Activated CD4-positive, alpha-beta T cell treated with anti-CD3 and anti-CD28 coated beads, Interleukin-2, amount 10 ng/mL, durations not matched to agents 7 days and 5 days (primary cell): ENCODE measurements around the gene INO80. TPM values are rescaled to one million over a fixed set of nuclear protein-coding genes. Genes with fewer than 3 reads are reported as not detected.

Experiments used
- CTCF ChIA-PET: fragments of 350-600 bp; sonication (Branson Sonifier 250); formaldehyde crosslinking; loops from one replicate; lab custom pipeline; 2021; ENCODE audit warnings: antibody characterized with exemption; lab: Charles Lee
- POLR2A ChIA-PET: fragments of 350-600 bp; sonication (Branson Sonifier 250); formaldehyde crosslinking; loops from one replicate; lab custom pipeline; 2021; ENCODE audit warnings: antibody characterized with exemption; lab: Charles Lee
- DNase-seq: peaks from one replicate; pipeline ENCODE4 v3.0.0-alpha.2; 2020
- H3K27ac Mint-ChIP-seq: one replicate; pipeline ENCODE4 v1.8.0; 2021; ENCODE audit warnings: mild to moderate bottlenecking, moderate library complexity, mixed read lengths
- H3K27me3 Mint-ChIP-seq: one replicate; pipeline ENCODE4 v1.8.0; 2021; ENCODE audit warnings: mixed read lengths
- H3K36me3 Mint-ChIP-seq: one replicate; pipeline ENCODE4 v1.8.0; 2021; ENCODE audit warnings: low read depth, mixed read lengths
- H3K4me1 Mint-ChIP-seq: one replicate; pipeline ENCODE4 v1.8.0; 2021; ENCODE audit warnings: mixed read lengths
- H3K4me3 Mint-ChIP-seq: one replicate; pipeline ENCODE4 v1.8.0; 2021; ENCODE audit warnings: mild to moderate bottlenecking, moderate library complexity, mixed read lengths
- H3K9me3 Mint-ChIP-seq: one replicate; pipeline ENCODE4 v1.8.0; 2021; ENCODE audit warnings: mixed read lengths
- total RNA-seq, 2 experiments: library from RNA; stranded (reverse); gene quantifications; one replicate each; pipeline ENCODE4 v1.2.3, GENCODE V29; 2021

Gene INO80
- total RNA-seq, 2 experiments from 2014 or later = 24.5 to 26.2 TPM

DNA sequence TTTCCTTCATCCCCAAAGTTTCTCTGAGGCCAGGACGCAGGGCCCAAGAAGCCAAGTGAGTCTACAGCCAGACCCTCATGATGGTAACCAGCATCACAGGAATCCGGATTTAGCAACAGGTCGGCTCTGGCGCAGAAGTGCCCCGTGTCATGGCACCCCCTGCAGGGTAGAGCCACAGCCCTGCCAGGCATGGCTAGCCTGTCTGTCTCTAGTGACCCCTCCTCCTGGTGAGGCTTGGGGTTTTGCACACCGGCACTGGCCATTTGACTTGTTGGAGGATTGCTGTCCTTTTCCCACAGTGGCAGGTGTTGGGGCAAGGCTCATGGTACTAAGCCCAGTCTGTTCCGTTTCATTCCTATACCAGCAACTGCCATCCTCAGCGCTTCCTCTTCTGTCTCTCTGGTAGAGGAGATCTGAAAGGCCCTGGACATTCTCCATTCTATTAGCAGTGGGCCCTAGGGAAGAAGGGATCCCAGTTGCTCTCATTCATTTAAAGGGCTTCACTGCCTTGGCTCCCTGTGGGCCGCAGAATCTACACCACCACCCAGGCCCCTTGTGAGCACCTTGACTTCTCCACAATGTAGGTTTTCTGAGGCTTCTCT, 172.2 kb downstream of the INO80 start:
- no peak overlapping the region for H3K27ac Mint-ChIP-seq
- ChIA-PET POLR2A (no interaction called here), CTCF (interaction anchor here (3.3 to 5.3 kb wide), 3 partner anchors 10 to 49 kb away, joined by 17 to 59 read pairs (median 33); partner anchors contain the start of genes CHAC1 and VPS18)
- no peak overlapping the region for H3K4me3 Mint-ChIP-seq
- H3K36me3 Mint-ChIP-seq = no peaks in the 10 kb centered on the region
- H3K27me3 Mint-ChIP-seq = no peaks in the 10 kb centered on the region
- peaks cover 51% of the 10 kb centered on the region for H3K4me1 Mint-ChIP-seq
- H3K9me3 Mint-ChIP-seq = no peaks in the 10 kb centered on the region
- DNase-seq = no peak

DNA sequence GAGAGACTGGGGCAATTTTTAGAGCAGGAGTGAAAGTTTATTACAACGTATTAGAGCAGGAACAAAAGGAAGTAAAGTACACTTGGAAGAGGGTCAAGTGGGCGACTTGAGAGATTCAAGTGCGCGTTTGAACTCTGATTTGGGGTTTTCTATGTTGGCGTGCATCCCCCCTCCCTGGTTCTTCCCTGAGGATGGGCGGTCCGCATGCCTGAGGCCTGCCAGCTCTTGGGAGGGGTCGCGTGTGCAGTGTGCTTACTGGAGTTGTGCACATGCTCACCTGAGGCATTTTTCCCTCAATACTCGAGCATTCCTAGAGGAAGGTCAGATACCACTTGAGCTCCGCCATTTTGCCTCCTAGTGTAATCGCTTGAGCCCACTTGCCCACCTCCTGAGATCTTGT, 173.2 kb downstream of the INO80 start:
- Mint-ChIP-seq H3K4me1 (peaks cover 55% of the 10 kb centered on the region), H3K36me3 (no peaks in the 10 kb centered on the region), H3K9me3 (no peaks in the 10 kb centered on the region), H3K4me3 (peak overlapping the region; percentile 77), H3K27ac (peak overlapping the region; percentile 80), H3K27me3 (no peaks in the 10 kb centered on the region)
- ChIA-PET POLR2A (interaction anchor here (1.0 kb wide), 1 partner anchor 10 kb away, joined by 3 read pairs; the partner anchor contains the start of gene CHAC1), CTCF (interaction anchor here (0.6 to 5.3 kb wide), 14 partner anchors 11 to 112 kb away, joined by 3 to 59 read pairs (median 4); partner anchors contain the start of genes CHAC1, DLL4 and VPS18)
- DNase-seq = no peak

GRCh38 chr15:40942337-40942854, 173.7 kb downstream of the INO80 start:
- H3K4me1 Mint-ChIP-seq = peaks cover 55% of the 10 kb centered on the region
- no peak for DNase-seq
- ChIA-PET POLR2A (interaction anchor here (1.0 to 1.3 kb wide), 2 partner anchors 11 to 12 kb away, joined by 3 to 4 read pairs; partner anchors contain the start of gene CHAC1), CTCF (interaction anchor here (0.6 to 5.3 kb wide), 23 partner anchors 11 to 113 kb away, joined by 3 to 59 read pairs (median 6); partner anchors contain the start of genes CHAC1, DLL4 and VPS18)
- no peaks in the 10 kb centered on the region for H3K9me3 Mint-ChIP-seq
- no peaks in the 10 kb centered on the region for H3K36me3 Mint-ChIP-seq
- peak overlapping the region; percentile 77 for H3K4me3 Mint-ChIP-seq
- H3K27ac Mint-ChIP-seq = peak overlapping the region; percentile 80
- H3K27me3 Mint-ChIP-seq = no peaks in the 10 kb centered on the region

DNA sequence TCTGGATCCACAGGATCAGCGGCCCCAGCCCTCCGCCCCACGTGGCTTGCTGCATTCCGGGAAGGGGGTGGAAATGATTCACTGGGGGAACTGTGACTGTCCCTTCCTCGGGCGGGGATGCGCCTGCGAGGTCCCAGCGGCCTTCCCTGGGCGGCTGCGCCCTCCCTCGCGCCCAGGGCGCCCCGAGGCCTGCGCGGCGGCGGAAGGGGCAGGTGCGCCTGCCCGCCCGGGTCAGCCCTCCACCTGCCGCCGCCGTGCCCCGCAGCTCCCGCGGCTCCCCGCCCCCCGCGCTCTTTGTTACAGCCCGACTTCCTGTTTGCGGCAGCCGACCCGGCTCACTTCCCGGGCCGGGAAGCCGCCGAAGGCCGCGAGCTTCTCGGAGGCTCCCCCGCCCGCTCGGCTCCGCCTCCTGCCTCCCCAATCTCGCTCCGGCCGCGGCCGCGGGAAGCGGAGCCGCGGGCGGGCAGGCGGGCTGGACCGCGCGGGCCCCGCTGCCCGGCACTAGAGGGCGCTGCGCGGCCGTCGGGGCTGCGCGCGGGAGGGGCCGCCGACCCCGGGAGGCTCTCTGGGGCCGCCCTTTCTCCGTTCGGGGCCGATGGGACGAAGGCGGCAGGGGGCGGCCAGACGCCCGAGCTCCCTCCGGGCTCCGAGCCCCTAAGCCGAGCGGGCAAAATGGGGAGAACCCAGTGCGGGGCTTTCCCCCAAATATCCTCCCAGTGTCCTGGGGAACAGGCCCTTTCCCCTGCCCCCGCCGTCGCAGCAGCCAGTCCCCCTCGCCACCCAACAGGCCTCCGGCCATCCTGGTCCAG, 174.3 kb downstream of the INO80 start:
- peaks cover 55% of the 10 kb centered on the region for H3K4me1 Mint-ChIP-seq
- H3K27me3 Mint-ChIP-seq = no peaks in the 10 kb centered on the region
- CTCF ChIA-PET = interaction anchor here (0.5 to 5.3 kb wide), 33 partner anchors 11 to 289 kb away, joined by 3 to 59 read pairs (median 5); partner anchors contain the start of genes CHAC1, CHP1, DLL4 and VPS18
- peak overlapping the region; percentile 77 for H3K4me3 Mint-ChIP-seq
- H3K9me3 Mint-ChIP-seq = no peaks in the 10 kb centered on the region
- POLR2A ChIA-PET = interaction anchor here (0.6 to 1.3 kb wide), 3 partner anchors 12 to 68 kb away, joined by 3 to 8 read pairs (median 4); partner anchors contain the start of gene CHAC1
- peak overlapping the region; percentile 41 for H3K27ac Mint-ChIP-seq
- H3K36me3 Mint-ChIP-seq = no peaks in the 10 kb centered on the region
- peak; percentile 73 for DNase-seq

- DNase-seq = no peak
- Mint-ChIP-seq H3K27me3 (no peaks in the 10 kb centered on the region), H3K4me1 (peaks cover 52% of the 10 kb centered on the region), H3K36me3 (no peaks in the 10 kb centered on the region), H3K9me3 (no peaks in the 10 kb centered on the region), H3K4me3 (peak overlapping the region; percentile 3), H3K27ac (peak overlapping the region; percentile 19)
- ChIA-PET CTCF (interaction anchor here (0.5 to 5.3 kb wide), 27 partner anchors 10 to 290 kb away, joined by 3 to 59 read pairs (median 6); partner anchors contain the start of genes CHAC1, CHP1, DLL4 and VPS18), POLR2A (interaction anchor here (0.6 to 1.3 kb wide), 2 partner anchors 13 to 69 kb away, joined by 4 to 8 read pairs; no protein-coding TSS in a partner anchor)
Observed at GRCh38 chr15:40941068-40941527, 175.0 kb downstream of the INO80 start.

- Mint-ChIP-seq H3K4me1 (peaks cover 46% of the 10 kb centered on the region), H3K9me3 (no peaks in the 10 kb centered on the region), H3K4me3 (no peak overlapping the region), H3K27ac (peak overlapping the region; percentile 37), H3K27me3 (no peaks in the 10 kb centered on the region), H3K36me3 (no peaks in the 10 kb centered on the region)
- DNase-seq = no peak
- ChIA-PET CTCF (interaction anchor here (0.6 to 3.5 kb wide), 10 partner anchors 9 to 291 kb away, joined by 3 to 33 read pairs (median 6); partner anchors contain the start of genes CHP1, DLL4 and VPS18), POLR2A (no interaction called here)
Observed at GRCh38 chr15:40940296-40940801, 175.7 kb downstream of the INO80 start.

DNA sequence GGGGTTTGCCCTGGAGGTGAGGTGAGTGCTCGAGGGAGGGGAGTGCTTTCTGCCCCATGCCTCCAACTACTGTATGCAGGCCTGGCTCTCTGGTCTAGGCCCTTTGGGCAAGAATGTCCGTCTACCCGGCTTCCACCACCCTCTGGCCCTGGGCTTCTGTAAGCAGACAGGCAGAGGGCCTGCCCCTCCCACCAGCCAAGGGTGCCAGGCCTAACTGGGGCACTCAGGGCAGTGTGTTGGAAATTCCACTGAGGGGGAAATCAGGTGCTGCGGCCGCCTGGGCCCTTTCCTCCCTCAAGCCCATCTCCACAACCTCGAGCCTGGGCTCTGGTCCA, 177.6 kb downstream of the INO80 start:
- no peak overlapping the region for H3K27ac Mint-ChIP-seq
- POLR2A ChIA-PET = no interaction called here

GRCh38 chr15:40937762-40938535, 178.1 kb downstream of the INO80 start:
- H3K9me3 Mint-ChIP-seq = no peaks in the 10 kb centered on the region
- H3K27ac Mint-ChIP-seq = no peak overlapping the region
- ChIA-PET CTCF (interaction anchor here (0.6 to 0.7 kb wide), 2 partner anchors 11 to 81 kb away, joined by 3 to 5 read pairs; no protein-coding TSS in a partner anchor), POLR2A (no interaction called here)
- no peak overlapping the region for H3K4me3 Mint-ChIP-seq
- H3K27me3 Mint-ChIP-seq = peaks cover 5% of the 10 kb centered on the region
- H3K4me1 Mint-ChIP-seq = peaks cover 32% of the 10 kb centered on the region
- H3K36me3 Mint-ChIP-seq = no peaks in the 10 kb centered on the region
- DNase-seq = peak; percentile 22

More for the DNA sequence above, 177.6 kb downstream of the INO80 start:
- no peak for DNase-seq
- peaks cover 37% of the 10 kb centered on the region for H3K4me1 Mint-ChIP-seq
- no peaks in the 10 kb centered on the region for H3K9me3 Mint-ChIP-seq
- peaks cover 1% of the 10 kb centered on the region for H3K27me3 Mint-ChIP-seq
- H3K36me3 Mint-ChIP-seq = no peaks in the 10 kb centered on the region
- H3K4me3 Mint-ChIP-seq = no peak overlapping the region
- CTCF ChIA-PET = interaction anchor here (0.6 to 0.7 kb wide), 3 partner anchors 8 to 80 kb away, joined by 3 to 5 read pairs (median 5); no protein-coding TSS in a partner anchor

GRCh38 chr15:40936709-40937666, 179.1 kb downstream of the INO80 start:
- H3K4me3 Mint-ChIP-seq = no peak overlapping the region
- CTCF ChIA-PET = interaction anchor here (1.6 kb wide), 1 partner anchor 69 kb away, joined by 7 read pairs; no protein-coding TSS in a partner anchor
- POLR2A ChIA-PET = no interaction called here

DNA sequence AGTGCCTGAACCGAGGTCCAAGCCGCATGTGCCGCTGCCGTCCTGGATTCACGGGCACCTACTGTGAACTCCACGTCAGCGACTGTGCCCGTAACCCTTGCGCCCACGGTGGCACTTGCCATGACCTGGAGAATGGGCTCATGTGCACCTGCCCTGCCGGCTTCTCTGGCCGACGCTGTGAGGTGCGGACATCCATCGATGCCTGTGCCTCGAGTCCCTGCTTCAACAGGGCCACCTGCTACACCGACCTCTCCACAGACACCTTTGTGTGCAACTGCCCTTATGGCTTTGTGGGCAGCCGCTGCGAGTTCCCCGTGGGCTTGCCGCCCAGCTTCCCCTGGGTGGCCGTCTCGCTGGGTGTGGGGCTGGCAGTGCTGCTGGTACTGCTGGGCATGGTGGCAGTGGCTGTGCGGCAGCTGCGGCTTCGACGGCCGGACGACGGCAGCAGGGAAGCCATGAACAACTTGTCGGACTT, 179.8 kb downstream of the INO80 start:
- POLR2A ChIA-PET = no interaction called here
- H3K27ac Mint-ChIP-seq = no peak overlapping the region
- CTCF ChIA-PET = interaction anchor here (1.4 to 1.6 kb wide), 2 partner anchors 17 to 70 kb away, joined by 3 to 7 read pairs; no protein-coding TSS in a partner anchor
- no peak for DNase-seq
- H3K9me3 Mint-ChIP-seq = no peaks in the 10 kb centered on the region
- H3K4me1 Mint-ChIP-seq = peaks cover 26% of the 10 kb centered on the region
- peaks cover 21% of the 10 kb centered on the region for H3K27me3 Mint-ChIP-seq
- no peak overlapping the region for H3K4me3 Mint-ChIP-seq
- no peaks in the 10 kb centered on the region for H3K36me3 Mint-ChIP-seq

More at GRCh38 chr15:40936709-40937666, 179.1 kb downstream of the INO80 start:
- H3K9me3 Mint-ChIP-seq = no peaks in the 10 kb centered on the region
- no peak for DNase-seq
- no peak overlapping the region for H3K27ac Mint-ChIP-seq
- H3K4me1 Mint-ChIP-seq = peaks cover 24% of the 10 kb centered on the region
- H3K27me3 Mint-ChIP-seq = peaks cover 13% of the 10 kb centered on the region
- no peaks in the 10 kb centered on the region for H3K36me3 Mint-ChIP-seq
